ENCODE results near the gene SCLY. TPM values are rescaled to one million over a fixed set of nuclear protein-coding genes. Genes with fewer than 3 reads are reported as not detected.

The SCLY gene
- total RNA-seq, 1 experiment from 2014 or later: 40.1 TPM

- POLR2A ChIA-PET: no interaction called here
- no peak for TF ChIP-seq CTCF (IDR thresholded peaks at IDR 0.05; ENCODE audit: unreplicated experiment)
- BruUV-seq (replicated peaks): no TSS peak
- Mint-ChIP-seq H3K27me3 (ENCODE audit: insufficient read depth, unreplicated experiment) (peaks cover 12% of the 10 kb centered on the region), H3K36me3 (ENCODE audit: insufficient read depth, unreplicated experiment) (no peaks in the 10 kb centered on the region), H3K4me1 (ENCODE audit: insufficient read depth, unreplicated experiment) (no peaks in the 10 kb centered on the region), H3K4me3 (ENCODE audit: unreplicated experiment) (no peak overlapping the region), H3K27ac (ENCODE audit: low read depth, unreplicated experiment) (no peak overlapping the region), H3K9me3 (ENCODE audit: unreplicated experiment) (peaks cover 5% of the 10 kb centered on the region)
- CTCF ChIA-PET: no interaction called here
- DNase-seq (ENCODE audit: unreplicated experiment): no peak
- intact Hi-C loops (cut with micrococcal nuclease): no loop called here
These were observed 62.6 kb downstream of the SCLY start for GRCh38 chr2:238123218-238123971.

GRCh38 chr2:238123991-238124470, 63.2 kb downstream of the SCLY start:
- DNase-seq (ENCODE audit: unreplicated experiment): no peak
- ChIA-PET POLR2A (no interaction called here), CTCF (interaction anchor here (0.7 kb wide), 1 partner anchor 37 kb away, joined by 3 read pairs; no protein-coding TSS in a partner anchor)
- intact Hi-C loops (cut with micrococcal nuclease): no loop called here
- TF ChIP-seq CTCF (IDR thresholded peaks at IDR 0.05; ENCODE audit: unreplicated experiment): no peak
- no peak overlapping the region for H3K4me3 Mint-ChIP-seq (ENCODE audit: unreplicated experiment)
- no peaks in the 10 kb centered on the region for H3K36me3 Mint-ChIP-seq (ENCODE audit: insufficient read depth, unreplicated experiment)
- no peak overlapping the region for H3K27ac Mint-ChIP-seq (ENCODE audit: low read depth, unreplicated experiment)
- no peaks in the 10 kb centered on the region for H3K9me3 Mint-ChIP-seq (ENCODE audit: unreplicated experiment)
- no peaks in the 10 kb centered on the region for H3K4me1 Mint-ChIP-seq (ENCODE audit: insufficient read depth, unreplicated experiment)
- H3K27me3 Mint-ChIP-seq (ENCODE audit: insufficient read depth, unreplicated experiment): peaks cover 6% of the 10 kb centered on the region
- BruUV-seq (replicated peaks): no TSS peak

GRCh38 chr2:238124488-238125126, 63.8 kb downstream of the SCLY start:
- Mint-ChIP-seq H3K4me1 (ENCODE audit: insufficient read depth, unreplicated experiment) (no peaks in the 10 kb centered on the region), H3K36me3 (ENCODE audit: insufficient read depth, unreplicated experiment) (no peaks in the 10 kb centered on the region), H3K4me3 (ENCODE audit: unreplicated experiment) (no peak overlapping the region), H3K27ac (ENCODE audit: low read depth, unreplicated experiment) (no peak overlapping the region), H3K27me3 (ENCODE audit: insufficient read depth, unreplicated experiment) (no peaks in the 10 kb centered on the region), H3K9me3 (ENCODE audit: unreplicated experiment) (no peaks in the 10 kb centered on the region)
- ChIA-PET CTCF (interaction anchor here (0.7 kb wide), 1 partner anchor 37 kb away, joined by 3 read pairs; no protein-coding TSS in a partner anchor), POLR2A (no interaction called here)
- intact Hi-C loops (cut with micrococcal nuclease): no loop called here
- no peak for DNase-seq (ENCODE audit: unreplicated experiment)
- no peak for TF ChIP-seq CTCF (IDR thresholded peaks at IDR 0.05; ENCODE audit: unreplicated experiment)
- BruUV-seq (replicated peaks): no TSS peak

- no peak overlapping the region for H3K27ac Mint-ChIP-seq (ENCODE audit: low read depth, unreplicated experiment)
- no TSS peak for BruUV-seq (replicated peaks)
- intact Hi-C loops (cut with micrococcal nuclease): no loop called here
- ChIA-PET POLR2A (no interaction called here), CTCF (no interaction called here)
- no peaks in the 10 kb centered on the region for H3K36me3 Mint-ChIP-seq (ENCODE audit: insufficient read depth, unreplicated experiment)
- H3K27me3 Mint-ChIP-seq (ENCODE audit: insufficient read depth, unreplicated experiment): no peaks in the 10 kb centered on the region
- no peak for TF ChIP-seq CTCF (IDR thresholded peaks at IDR 0.05; ENCODE audit: unreplicated experiment)
- H3K4me3 Mint-ChIP-seq (ENCODE audit: unreplicated experiment): no peak overlapping the region
- no peak for DNase-seq (ENCODE audit: unreplicated experiment)
- no peaks in the 10 kb centered on the region for H3K9me3 Mint-ChIP-seq (ENCODE audit: unreplicated experiment)
- H3K4me1 Mint-ChIP-seq (ENCODE audit: insufficient read depth, unreplicated experiment): no peaks in the 10 kb centered on the region
These were observed 64.5 kb downstream of the SCLY start for GRCh38 chr2:238125127-238125885.

All from MCF 10A (cell line).